Measurements from ENCODE around the gene MOB3B. TPM values are rescaled to one million over a fixed set of nuclear protein-coding genes. Genes with fewer than 3 reads are reported as not detected.

The MOB3B gene
- total RNA-seq, 1 experiment from 2014 or later: 0.03 TPM

- intact Hi-C loops (cut with micrococcal nuclease; ENCODE audit: unreplicated experiment) (no loop called here), in situ Hi-C loops (cut with HindIII; ENCODE audit: low pct_unique_long_range_greater_than_20kb, low sequenced_read_pairs) (no loop called here)
- no peaks in the 10 kb centered on the region for H3K36me3 ChIP-seq (ENCODE audit: control insufficient read depth, insufficient read depth, low read length)
- ChIA-PET POLR2A (no interaction called here), CTCF (no interaction called here)
- ATAC-seq: no peak
- no peak overlapping the region for H3K27ac ChIP-seq (ENCODE audit: low read length)
- DNase-seq (ENCODE audit: low read depth, low spot score): no peak
- BruUV-seq (replicated peaks): no TSS peak
- TF ChIP-seq CTCF (IDR thresholded peaks at IDR 0.05) (no peak), REST (IDR thresholded peaks at IDR 0.05; ENCODE audit: insufficient read depth in 1 of 2, low read depth in 2 of 2, low read length in 1 of 2) (no peak), POLR2AphosphoS5 (IDR thresholded peaks at IDR 0.05; ENCODE audit: low read depth, low read length) (no peak), TCF7L2 (IDR thresholded peaks at IDR 0.05; ENCODE audit: low read depth, low read length) (no peak), SIN3A (IDR thresholded peaks at IDR 0.05; ENCODE audit: borderline replicate concordance, insufficient read depth, low read depth, low read length) (no peak)
- no peak overlapping the region for H3K4me3 ChIP-seq (ENCODE audit: low read depth in 2 of 2, low read length in 2 of 2)
- no peaks in the 10 kb centered on the region for H3K27me3 ChIP-seq (ENCODE audit: control insufficient read depth, insufficient read depth, low read length)
- H3K9me3 ChIP-seq (ENCODE audit: control insufficient read depth, insufficient read depth, low read depth, low read length): no peaks in the 10 kb centered on the region
- no peaks in the 10 kb centered on the region for H3K4me1 ChIP-seq (ENCODE audit: control insufficient read depth, insufficient read depth, low read length)
These were observed 161.7 kb downstream of the MOB3B start for GRCh38 chr9:27367921-27368315.

GRCh38 chr9:27367175-27367798, 162.3 kb downstream of the MOB3B start:
- ATAC-seq (no peak), DNase-seq (ENCODE audit: low read depth, low spot score) (no peak)
- Histone ChIP-seq H3K9me3 (ENCODE audit: control insufficient read depth, insufficient read depth, low read depth, low read length) (no peaks in the 10 kb centered on the region), H3K27ac (ENCODE audit: low read length) (no peak overlapping the region), H3K27me3 (ENCODE audit: control insufficient read depth, insufficient read depth, low read length) (no peaks in the 10 kb centered on the region), H3K4me1 (ENCODE audit: control insufficient read depth, insufficient read depth, low read length) (no peaks in the 10 kb centered on the region), H3K4me3 (ENCODE audit: low read depth in 2 of 2, low read length in 2 of 2) (no peak overlapping the region), H3K36me3 (ENCODE audit: control insufficient read depth, insufficient read depth, low read length) (no peaks in the 10 kb centered on the region)
- TF ChIP-seq TCF7L2 (IDR thresholded peaks at IDR 0.05; ENCODE audit: low read depth, low read length) (no peak), REST (IDR thresholded peaks at IDR 0.05; ENCODE audit: insufficient read depth in 1 of 2, low read depth in 2 of 2, low read length in 1 of 2) (no peak), CTCF (IDR thresholded peaks at IDR 0.05) (no peak), SIN3A (IDR thresholded peaks at IDR 0.05; ENCODE audit: borderline replicate concordance, insufficient read depth, low read depth, low read length) (no peak), POLR2AphosphoS5 (IDR thresholded peaks at IDR 0.05; ENCODE audit: low read depth, low read length) (no peak)
- ChIA-PET POLR2A (no interaction called here), CTCF (no interaction called here)
- no TSS peak for BruUV-seq (replicated peaks)
- intact Hi-C loops (cut with micrococcal nuclease; ENCODE audit: unreplicated experiment) (no loop called here), in situ Hi-C loops (cut with HindIII; ENCODE audit: low pct_unique_long_range_greater_than_20kb, low sequenced_read_pairs) (no loop called here)

All from Panc1 (cell line).